WERI-Rb-1 (cell line): ENCODE measurements around the gene HIVEP3.

Source experiments
- DNase-seq: peaks from one replicate; pipeline ENCODE4 v3.0.0-alpha.2; 2020
- H3K27ac ChIP-seq: fragments of 250-450 bp; sonication (Bioruptor Pico); 2 replicates; pipeline ENCODE4 v1.5.1; 2020; ENCODE audit warnings: mild to moderate bottlenecking, moderate library complexity
- H3K27me3 ChIP-seq: fragments of 250-450 bp; sonication (Bioruptor Pico); 2 replicates; pipeline ENCODE4 v1.5.1; 2021; ENCODE audit warnings: mild to moderate bottlenecking, low read depth, moderate library complexity; ENCODE audit not compliant: insufficient read depth, severe bottlenecking
- H3K36me3 ChIP-seq: fragments of 250-450 bp; sonication (Bioruptor Pico); 2 replicates; pipeline ENCODE4 v1.5.1; 2020; ENCODE audit warnings: mild to moderate bottlenecking, moderate library complexity
- H3K4me3 ChIP-seq: 2 replicates; pipeline ENCODE4 v1.5.1; 2011; ENCODE audit warnings: low read depth, mild to moderate bottlenecking, control low read depth, low read length
- H3K9me3 ChIP-seq: fragments of 250-450 bp; sonication (Bioruptor Pico); 2 replicates; pipeline ENCODE4 v1.5.1; 2021; ENCODE audit warnings: mild to moderate bottlenecking, moderate library complexity; ENCODE audit not compliant: severe bottlenecking
- TF ChIP-seq, protein P1 (sequence below): IDR thresholded peaks from 2 replicates; pipeline ENCODE4 v1.5.1; 2011; ENCODE audit warnings: low read depth, mild to moderate bottlenecking, control low read depth, inconsistent platforms, low read length

Gene HIVEP3

DNA sequence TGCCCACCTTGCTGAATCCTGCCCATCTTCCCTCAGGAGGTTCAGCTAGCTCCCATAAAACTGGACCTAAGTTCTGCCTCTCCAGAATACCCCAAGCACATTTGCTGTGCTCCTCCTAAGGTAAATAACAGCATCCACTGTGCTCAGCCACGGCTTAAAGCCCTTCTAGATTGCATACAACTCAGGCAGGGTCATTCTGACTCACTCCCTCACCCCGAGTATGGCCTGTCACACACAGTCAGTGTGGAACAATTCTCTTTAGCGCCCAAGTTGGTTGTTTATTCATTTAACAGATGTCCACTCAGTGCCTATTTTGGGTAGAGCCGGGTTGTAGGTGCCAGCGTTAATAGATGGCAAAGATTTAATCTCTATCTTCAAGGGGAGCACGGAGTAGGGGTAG is 286.8 kb downstream of the HIVEP3 start:
- no peaks in the 10 kb centered on the region for H3K9me3 ChIP-seq
- H3K4me3 ChIP-seq = no peak overlapping the region
- H3K27me3 ChIP-seq = no peaks in the 10 kb centered on the region
- no peak for DNase-seq
- H3K36me3 ChIP-seq = no peaks in the 10 kb centered on the region
- TF ChIP-seq, protein P1, sequence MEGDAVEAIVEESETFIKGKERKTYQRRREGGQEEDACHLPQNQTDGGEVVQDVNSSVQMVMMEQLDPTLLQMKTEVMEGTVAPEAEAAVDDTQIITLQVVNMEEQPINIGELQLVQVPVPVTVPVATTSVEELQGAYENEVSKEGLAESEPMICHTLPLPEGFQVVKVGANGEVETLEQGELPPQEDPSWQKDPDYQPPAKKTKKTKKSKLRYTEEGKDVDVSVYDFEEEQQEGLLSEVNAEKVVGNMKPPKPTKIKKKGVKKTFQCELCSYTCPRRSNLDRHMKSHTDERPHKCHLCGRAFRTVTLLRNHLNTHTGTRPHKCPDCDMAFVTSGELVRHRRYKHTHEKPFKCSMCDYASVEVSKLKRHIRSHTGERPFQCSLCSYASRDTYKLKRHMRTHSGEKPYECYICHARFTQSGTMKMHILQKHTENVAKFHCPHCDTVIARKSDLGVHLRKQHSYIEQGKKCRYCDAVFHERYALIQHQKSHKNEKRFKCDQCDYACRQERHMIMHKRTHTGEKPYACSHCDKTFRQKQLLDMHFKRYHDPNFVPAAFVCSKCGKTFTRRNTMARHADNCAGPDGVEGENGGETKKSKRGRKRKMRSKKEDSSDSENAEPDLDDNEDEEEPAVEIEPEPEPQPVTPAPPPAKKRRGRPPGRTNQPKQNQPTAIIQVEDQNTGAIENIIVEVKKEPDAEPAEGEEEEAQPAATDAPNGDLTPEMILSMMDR = no peak
- H3K27ac ChIP-seq = no peak overlapping the region

- no peaks in the 10 kb centered on the region for H3K27me3 ChIP-seq
- no peak overlapping the region for H3K27ac ChIP-seq
- no peak overlapping the region for H3K4me3 ChIP-seq
- no peaks in the 10 kb centered on the region for H3K9me3 ChIP-seq
- TF ChIP-seq, protein P1 = no peak
- DNase-seq = no peak
- peaks cover 3% of the 10 kb centered on the region; the same call in 1 of the 2 replicates for H3K36me3 ChIP-seq
Measured at GRCh38 chr1:41631154-41631553, 287.6 kb downstream of the HIVEP3 start.

DNA sequence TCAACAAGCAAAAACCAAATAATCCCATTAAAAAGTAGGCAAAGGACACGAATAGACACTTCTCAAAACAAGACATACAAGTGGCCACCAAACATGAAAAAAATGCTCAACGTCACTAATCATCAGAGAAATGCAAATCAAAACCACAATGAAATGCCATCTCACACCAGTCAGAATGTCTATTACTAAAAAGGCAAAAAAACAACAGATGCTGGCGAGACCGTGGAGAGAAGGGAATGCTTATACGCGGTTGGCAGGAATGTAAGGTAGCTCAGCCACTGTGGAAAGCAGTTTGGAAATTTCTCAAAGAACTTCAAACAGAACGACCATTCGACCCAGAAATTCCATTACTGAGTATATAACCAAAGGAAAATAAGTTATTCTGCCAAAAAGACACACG is 289.2 kb downstream of the HIVEP3 start:
- Histone ChIP-seq H3K27me3 (no peaks in the 10 kb centered on the region), H3K4me3 (no peak overlapping the region), H3K27ac (no peak overlapping the region), H3K36me3 (peaks cover 3% of the 10 kb centered on the region; the same call in 1 of the 2 replicates), H3K9me3 (no peaks in the 10 kb centered on the region)
- DNase-seq = no peak
- TF ChIP-seq, protein P1 = no peak

DNA sequence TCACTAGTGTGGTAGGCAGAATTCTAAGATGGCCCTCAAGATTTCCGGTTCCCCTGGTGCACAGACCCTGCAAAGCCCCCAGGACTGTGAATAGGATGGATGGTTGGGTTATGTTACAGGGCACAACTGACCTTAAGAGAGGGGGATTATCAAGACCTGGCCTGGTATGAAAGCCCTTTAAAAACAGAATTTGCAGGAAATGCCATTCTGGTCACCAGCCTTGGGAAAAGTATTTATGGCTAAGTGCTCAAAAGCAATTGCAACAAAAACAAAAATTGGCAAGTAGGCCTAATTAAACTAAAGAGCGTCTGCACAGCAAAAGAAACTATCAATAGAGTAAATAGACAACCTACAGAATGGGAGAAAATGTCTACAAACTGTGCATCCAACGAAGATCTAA is 289.6 kb downstream of the HIVEP3 start:
- TF ChIP-seq, protein P1 = no peak
- H3K36me3 ChIP-seq = peaks cover 3% of the 10 kb centered on the region; the same call in 1 of the 2 replicates
- H3K9me3 ChIP-seq = no peaks in the 10 kb centered on the region
- DNase-seq = no peak
- H3K4me3 ChIP-seq = no peak overlapping the region
- H3K27ac ChIP-seq = no peak overlapping the region
- H3K27me3 ChIP-seq = no peaks in the 10 kb centered on the region

DNA sequence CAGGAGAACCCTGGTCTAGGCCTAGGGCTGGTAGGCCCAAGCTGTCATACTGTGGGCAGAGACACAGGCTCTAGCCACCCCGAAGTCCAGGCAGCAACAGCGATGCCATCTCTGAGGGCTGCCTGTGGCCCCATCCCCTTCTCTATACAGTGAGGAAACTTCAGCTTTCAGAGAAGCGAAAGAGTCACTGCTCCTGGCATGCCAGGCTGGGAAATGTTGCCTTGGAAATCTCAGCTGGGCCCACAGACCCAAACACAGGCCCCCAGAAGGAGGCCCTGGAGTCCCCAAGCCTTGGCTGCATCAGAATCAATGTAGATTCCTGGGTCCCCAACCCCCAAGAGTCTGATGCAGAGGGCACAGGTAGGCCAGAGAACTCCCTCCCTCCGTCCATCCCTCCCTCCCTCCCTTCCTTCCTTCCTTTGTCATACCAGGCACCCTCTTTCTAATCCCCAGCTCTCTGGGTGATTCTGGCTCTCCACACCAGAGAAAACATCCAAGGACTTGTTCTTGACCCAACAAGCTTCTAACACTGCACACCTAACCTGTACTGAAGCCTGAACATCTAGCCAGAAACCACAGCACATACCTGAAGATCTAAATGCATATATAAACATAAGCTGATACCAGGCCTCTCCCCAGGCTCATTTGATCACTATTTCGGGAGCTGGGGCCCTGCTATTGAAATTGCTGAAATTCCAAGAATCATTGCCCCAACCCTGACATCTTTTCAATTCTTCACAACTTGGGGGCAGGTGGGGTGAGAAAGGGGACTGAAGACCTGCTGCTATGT is 291.0 kb downstream of the HIVEP3 start:
- TF ChIP-seq, protein P1 = no peak
- Histone ChIP-seq H3K27me3 (no peaks in the 10 kb centered on the region), H3K9me3 (no peaks in the 10 kb centered on the region), H3K36me3 (peaks cover 3% of the 10 kb centered on the region; the same call in 1 of the 2 replicates), H3K4me3 (no peak overlapping the region), H3K27ac (no peak overlapping the region)
- no peak for DNase-seq
